ENCODE results near the gene VPS9D1.
A peak's percentile ranks its signal among the peaks of the same experiment; 100 is the strongest.
"Not testable (repeated sequence)": the region's sequence is repeated elsewhere in the genome, so short reads cannot be mapped to it uniquely, and the experiment has no call there.

The VPS9D1 gene

GRCh38 chr16:89691986-89692569, 28.6 kb downstream of the VPS9D1 start:
- DNase-seq = no peak

- no peak for DNase-seq
Measured at GRCh38 chr16:89691231-89691985, 29.3 kb downstream of the VPS9D1 start.

- DNase-seq = no peak
Measured at GRCh38 chr16:89690392-89690901, 30.3 kb downstream of the VPS9D1 start.

- DNase-seq = not testable (repeated sequence)
Measured at GRCh38 chr16:89689621-89690020, 31.1 kb downstream of the VPS9D1 start.

- no peak for DNase-seq
Measured at GRCh38 chr16:89689142-89689541, 31.6 kb downstream of the VPS9D1 start.

GRCh38 chr16:89688395-89688794, 32.3 kb downstream of the VPS9D1 start:
- no peak for DNase-seq

GRCh38 chr16:89687092-89687940, 33.4 kb downstream of the VPS9D1 start:
- no peak for DNase-seq

- peak; percentile 86 for DNase-seq
Measured at GRCh38 chr16:89686520-89687091, 34.1 kb downstream of the VPS9D1 start, which contains the start of gene CDK10. CDK10 (plus strand) TSS chr16:89686689; CDS start chr16:89686711, 22 bp downstream.

GRCh38 chr16:89685916-89686315, 34.8 kb downstream of the VPS9D1 start:
- DNase-seq = no peak

GRCh38 chr16:89678258-89678657, 42.4 kb downstream of the VPS9D1 start:
- no peak for DNase-seq

- no peak for DNase-seq
Measured at GRCh38 chr16:89672177-89672941, 48.3 kb downstream of the VPS9D1 start.

- DNase-seq = not testable (repeated sequence)
Measured at GRCh38 chr16:89671565-89671964, 49.1 kb downstream of the VPS9D1 start.

GRCh38 chr16:89670496-89671431, 49.9 kb downstream of the VPS9D1 start:
- no peak for DNase-seq

- DNase-seq = no peak
Measured at GRCh38 chr16:89669755-89670154, 50.9 kb downstream of the VPS9D1 start.

- no peak for DNase-seq
Measured at GRCh38 chr16:89668790-89669158, 51.9 kb downstream of the VPS9D1 start.

GRCh38 chr16:89667633-89668032, 53.1 kb downstream of the VPS9D1 start:
- no peak for DNase-seq

GRCh38 chr16:89667000-89667399, 53.7 kb downstream of the VPS9D1 start:
- DNase-seq = not testable (repeated sequence)

- not testable (repeated sequence) for DNase-seq
Measured at GRCh38 chr16:89664238-89664637, 56.5 kb downstream of the VPS9D1 start.

GRCh38 chr16:89661215-89661614, 59.5 kb downstream of the VPS9D1 start:
- no peak for DNase-seq

GRCh38 chr16:89660146-89660545, 60.6 kb downstream of the VPS9D1 start:
- DNase-seq = no peak

Measured in CD4-positive, alpha-beta T cell treated with Interleukin-6 for 4 hours (primary cell).